IMR-90 (cell line): ENCODE measurements around the gene VAMP8. TPM values are rescaled to one million over a fixed set of nuclear protein-coding genes. Genes with fewer than 3 reads are reported as not detected.
A peak's percentile ranks its signal among the peaks of the same experiment; 100 is the strongest.

Experiments used
- ATAC-seq: fragments of 200-7000 bp; cut with Tn5 transposase; 2 replicates; pipeline ENCODE4 v1.9.1; 2020; ENCODE audit warnings: low read depth, mild to moderate bottlenecking, moderate library complexity
- Bru-seq: library from RNA; stranded (reverse); fragments of 400-500 nt; gene quantifications from one replicate; lab custom pipeline; 2021; lab: Mats Ljungman, UMichigan
- BruChase-seq, 2 experiments: library from RNA; stranded (reverse); fragments of 400-500 nt; gene quantifications; one replicate each; lab custom pipeline; 2021; lab: Mats Ljungman, UMichigan
- BruUV-seq: library from RNA; stranded (reverse); fragments of 400-500 nt; replicated peaks from 2 replicates; lab custom pipeline; 2021; lab: Mats Ljungman, UMichigan
- CTCF ChIA-PET: fragments of 300-600 bp; formaldehyde crosslinking; extraction: SDS; loops from one replicate; lab custom pipeline; 2021; ENCODE audit warnings: antibody characterized with exemption; lab: Yijun Ruan, JAX
- POLR2A ChIA-PET: fragments of 300-600 bp; sonication (Branson Sonifier 250); formaldehyde crosslinking; loops from one replicate; lab custom pipeline; 2022; ENCODE audit warnings: antibody characterized with exemption; ENCODE audit not compliant: unreplicated experiment; lab: Charles Lee
- DNase-seq: peaks from one replicate; pipeline ENCODE4 v3.0.0; 2013
- H2AFZ ChIP-seq: replicated peaks from 2 replicates; pipeline ENCODE3; 2013; ENCODE audit warnings: low read length, mild to moderate bottlenecking; ENCODE audit not compliant: poor library complexity
- H2AK5ac ChIP-seq: 2 replicates; pipeline ENCODE4 v1.6.1; 2013; ENCODE audit warnings: low read depth, low read length, inconsistent platforms
- H2AK9ac ChIP-seq: replicated peaks from 2 replicates; pipeline ENCODE3; 2013; ENCODE audit warnings: mild to moderate bottlenecking, low read depth, low read length, moderate library complexity; ENCODE audit not compliant: poor library complexity
- H2BK120ac ChIP-seq: 2 replicates; pipeline ENCODE4 v1.6.1; 2013; ENCODE audit warnings: low read depth, low read length, inconsistent platforms
- H2BK15ac ChIP-seq: 3 replicates; pipeline ENCODE4 v1.6.1; 2013; ENCODE audit warnings: low read depth, low read length, inconsistent platforms
- H2BK20ac ChIP-seq: 2 replicates; pipeline ENCODE4 v1.6.1; 2013; ENCODE audit warnings: low read depth, mild to moderate bottlenecking, inconsistent platforms, low read length, moderate library complexity
- H2BK5ac ChIP-seq: 2 replicates; pipeline ENCODE4 v1.6.1; 2013; ENCODE audit warnings: mild to moderate bottlenecking, low read depth, low read length, inconsistent platforms; ENCODE audit not compliant: poor library complexity, severe bottlenecking
- H3K14ac ChIP-seq: replicated peaks from 2 replicates; pipeline ENCODE4 v1.6.1; 2013; ENCODE audit warnings: low read depth, low read length, inconsistent platforms
- H3K18ac ChIP-seq: 2 replicates; pipeline ENCODE4 v1.6.1; 2013; ENCODE audit warnings: low read depth, low read length, control low read depth
- H3K23ac ChIP-seq: 2 replicates; pipeline ENCODE4 v1.6.1; 2013; ENCODE audit warnings: low read depth, low read length, inconsistent platforms
- H3K27ac ChIP-seq: 2 replicates; pipeline ENCODE4 v1.5.1; 2013; ENCODE audit warnings: mild to moderate bottlenecking, control low read depth, low read length; ENCODE audit not compliant: insufficient read depth
- H3K27me3 ChIP-seq: 2 replicates; pipeline ENCODE4 v1.6.1; 2013; ENCODE audit warnings: low read length; ENCODE audit not compliant: control insufficient read depth, insufficient read depth
- H3K36me3 ChIP-seq: 2 replicates; pipeline ENCODE4 v1.6.1; 2013; ENCODE audit warnings: low read length, mixed read lengths; ENCODE audit not compliant: control insufficient read depth, insufficient read depth
- H3K4ac ChIP-seq: 2 replicates; pipeline ENCODE4 v1.6.1; 2013; ENCODE audit warnings: low read depth, low read length, inconsistent platforms
- H3K4me1 ChIP-seq: 2 replicates; pipeline ENCODE4 v1.6.1; 2013; ENCODE audit warnings: low read length, mixed read lengths; ENCODE audit not compliant: control insufficient read depth, insufficient read depth
- H3K4me2 ChIP-seq: 2 replicates; pipeline ENCODE4 v1.6.1; 2013; ENCODE audit warnings: low read depth, mild to moderate bottlenecking, control low read depth, low read length, moderate library complexity
- H3K4me3 ChIP-seq: 2 replicates; pipeline ENCODE4 v1.5.1; 2013; ENCODE audit warnings: low read depth, mild to moderate bottlenecking, control low read depth, low read length, moderate library complexity; ENCODE audit not compliant: insufficient read depth
- H3K56ac ChIP-seq: 2 replicates; pipeline ENCODE4 v1.6.1; 2013; ENCODE audit warnings: low read length, inconsistent platforms; ENCODE audit not compliant: insufficient read depth; ENCODE audit errors: extremely low read depth
- H3K79me1 ChIP-seq, 2 experiments: 2 replicates each; pipeline ENCODE4 v1.6.1; 2013; ENCODE audit warnings: low read length in 2 of 2, inconsistent platforms in 1 of 2, low read depth in 1 of 2
- H3K9ac ChIP-seq: 2 replicates; pipeline ENCODE4 v1.6.1; 2013; ENCODE audit warnings: low read depth, low read length, control low read depth
- H3K9me1 ChIP-seq: 2 replicates; pipeline ENCODE4 v1.6.1; 2013; ENCODE audit warnings: low read length, inconsistent platforms; ENCODE audit not compliant: insufficient read depth
- H3K9me3 ChIP-seq: 2 replicates; pipeline ENCODE4 v1.6.1; 2013; ENCODE audit warnings: low read length; ENCODE audit not compliant: control insufficient read depth, insufficient read depth
- H4K20me1 ChIP-seq: 2 replicates; pipeline ENCODE4 v1.6.1; 2013; ENCODE audit warnings: low read length, inconsistent platforms; ENCODE audit not compliant: insufficient read depth
- H4K5ac ChIP-seq: 2 replicates; pipeline ENCODE4 v1.6.1; 2013; ENCODE audit warnings: mild to moderate bottlenecking, low read depth, low read length, control low read depth
- H4K8ac ChIP-seq, 2 experiments: 2 replicates each; pipeline ENCODE4 v1.6.1; 2013; ENCODE audit warnings: low read depth in 2 of 2, low read length in 2 of 2, control low read depth in 1 of 2, inconsistent platforms in 1 of 2
- H4K91ac ChIP-seq: 2 replicates; pipeline ENCODE4 v1.6.1; 2013; ENCODE audit warnings: low read depth, low read length, inconsistent platforms; ENCODE audit not compliant: insufficient read depth
- CHD1 ChIP-seq: IDR thresholded peaks from 2 replicates; pipeline ENCODE4 v1.6.1; 2012; ENCODE audit warnings: low read depth, low read length, improper control_type of control experiment
- CTCF ChIP-seq: conservative IDR thresholded peaks from 2 replicates; pipeline ENCODE4 v1.5.1; 2012; ENCODE audit warnings: mild to moderate bottlenecking, low read depth, low read length, improper control_type of control experiment
- FOS ChIP-seq: fragments of 150-350 bp; IDR thresholded peaks from 2 replicates; pipeline ENCODE4 v1.6.1; 2016; ENCODE audit warnings: low read depth, low read length
- MAZ ChIP-seq: IDR thresholded peaks from 2 replicates; pipeline ENCODE4 v1.6.1; 2012; ENCODE audit warnings: low read depth, mild to moderate bottlenecking, low read length, improper control_type of control experiment, moderate library complexity, borderline replicate concordance
- POLR2A ChIP-seq: IDR thresholded peaks from 2 replicates; pipeline ENCODE4 v1.6.1; 2012; ENCODE audit warnings: mild to moderate bottlenecking, low read depth, low read length
- RCOR1 ChIP-seq: IDR thresholded peaks from 2 replicates; pipeline ENCODE4 v1.6.1; 2012; ENCODE audit warnings: mild to moderate bottlenecking, low read length, improper control_type of control experiment; ENCODE audit not compliant: insufficient replicate concordance
- RFX5 ChIP-seq: IDR thresholded peaks from 2 replicates; pipeline ENCODE4 v1.8.0; 2012; ENCODE audit warnings: low read depth, mild to moderate bottlenecking, low read length, moderate library complexity
- WGBS, 2 experiments: methylation state at CpG; one replicate each; pipeline versions ENCODE4 v1.1.5 to v1.1.7; 2013; ENCODE audit warnings: missing lambda C conversion rate in 2 of 2; ENCODE audit not compliant: insufficient read length in 1 of 2; ENCODE audit errors: extremely low coverage in 2 of 2; 5-methylcytosine and 5-hydroxymethylcytosine counted together
- dilution Hi-C: fragments of 300-500 bp; cut with HindIII; formaldehyde crosslinking; loops from one replicate; pipeline ENCODE4 v1.14.3; 2018; ENCODE audit warnings: low sequenced_read_pairs; ENCODE audit not compliant: unreplicated experiment
- in situ Hi-C: fragments of 300-500 bp; cut with MboI; formaldehyde crosslinking; loops from 3 replicates; pipeline ENCODE4 v1.14.3; 2019; ENCODE audit warnings: low sequenced_read_pairs, inconsistent platforms, mixed read lengths
- intact Hi-C: fragments of 100-400 bp; cut with micrococcal nuclease; formaldehyde crosslinking; loops from 2 replicates; pipeline ENCODE4 v1.10.0; 2022
- long read RNA-seq: library from polyadenylated mRNA; unstranded; transcript quantifications from one replicate; pipeline ENCODE4 v2.0.0, GENCODE V29; 2021; ENCODE audit not compliant: unreplicated experiment
- polyA plus RNA-seq, 3 experiments: library from polyadenylated mRNA; depleted of rRNA; stranded (reverse); fragments of >200 nt; gene quantifications; 2 replicates each; pipeline ENCODE4 v1.2.3, GENCODE V29; 2012; ENCODE audit warnings: low replicate concordance in 1 of 3
- total RNA-seq: library from RNA; depleted of rRNA; stranded (reverse); fragments of >200 nt; gene quantifications from 2 replicates; pipeline ENCODE4 v1.2.3, GENCODE V29; 2012; rRNA removed

VAMP8 gene
- 0.83 and 0.90 TPM in 2 replicates for total RNA-seq
- polyA plus RNA-seq (2012; rRNA removed) = 1.7 and 1.9 TPM in 2 replicates
- polyA plus RNA-seq (2012; cell fraction: cytosol; rRNA removed) = 0.82 and 2.4 TPM in 2 replicates
- 0.13 and 2.1 TPM in 2 replicates for polyA plus RNA-seq (2012; cell fraction: nucleus; rRNA removed; ENCODE audit: low replicate concordance)
- percentile 26 among the genes with signal in this experiment for Bru-seq, nascent RNA
- BruChase-seq, experiment 1, labeled RNA remaining after a 6-hour chase = percentile 31 among the genes with signal in this experiment
- BruChase-seq, experiment 2, labeled RNA remaining after a 2-hour chase = percentile 21 among the genes with signal in this experiment
- long read RNA-seq, partial matches to known transcripts = 0 of 1 reads
- long read RNA-seq, other reads (novel, unspliced or antisense) = 0 of 1 reads

- Histone ChIP-seq H3K4ac (peak within 1 kb of the TSS; percentile 47), H3K9me3 (no peaks in the 10 kb centered on the region), H3K9ac (no peak within 1 kb of the TSS), H3K14ac (no peak within 1 kb of the TSS), H3K23ac (no peak within 1 kb of the TSS), H2BK20ac (no peak within 1 kb of the TSS), H2AK5ac (no peak within 1 kb of the TSS), H3K36me3 (no peaks in the 10 kb centered on the region), H2BK15ac (no peak within 1 kb of the TSS; the same call in 2 of the 3 replicates), H4K20me1 (no peaks in the 10 kb centered on the region), H3K56ac (no peak within 1 kb of the TSS), H4K8ac (peak within 1 kb of the TSS; percentile 65 to 69; a peak in 2 of 4 replicates), H3K27me3 (peaks cover 4% of the 10 kb centered on the region), H2BK5ac (no peak within 1 kb of the TSS), H3K4me3 (no peak within 1 kb of the TSS), H2AFZ (peak within 1 kb of the TSS; percentile 79), H3K79me1 (no peaks in the 10 kb centered on the region), H3K27ac (peak within 1 kb of the TSS; percentile 68; the same call in 1 of the 2 replicates), H4K91ac (peak within 1 kb of the TSS; percentile 49; the same call in 1 of the 2 replicates), H3K4me1 (peaks cover 16% of the 10 kb centered on the region; the same call in 1 of the 2 replicates), H4K5ac (peak within 1 kb of the TSS; percentile 38; the same call in 1 of the 2 replicates), H3K4me2 (no peak within 1 kb of the TSS), H2BK120ac (peak within 1 kb of the TSS; percentile 52; the same call in 1 of the 2 replicates), H3K9me1 (0 out of 2 replicates have a peak, but pooled peaks cover 3% of the 10 kb centered on the region), H3K18ac (no peak within 1 kb of the TSS), H2AK9ac (peak within 1 kb of the TSS; percentile 10)
- intact Hi-C loops (no loop called here), dilution Hi-C loops (no loop called here), in situ Hi-C loops (no loop called here)
- POLR2A ChIA-PET = interaction anchor here (0.6 to 1.0 kb wide), 2 partner anchors 10 to 34 kb away, joined by 3 read pairs; partner anchors contain the start of gene C2orf68
- DNase-seq (no peak), ATAC-seq (peak; percentile 43; the same call in 1 of the 2 replicates)
- CTCF ChIA-PET = interaction anchor here (0.5 to 1.1 kb wide), 2 partner anchors 75 to 392 kb away, joined by 3 to 4 read pairs; no protein-coding TSS in a partner anchor
- TF ChIP-seq CTCF (no peak), RFX5 (no peak), RCOR1 (no peak), MAZ (no peak), FOS (no peak), POLR2A (no peak), CHD1 (no peak)
- no TSS peak for BruUV-seq
- WGBS, 2 experiments = 54% methylated on average over 6 of the region's 19 CpGs; no CpG with 5 or more reads in 1 of the 2 experiments
Observed at GRCh38 chr2:85577386-85578242, at the start of gene VAMP8. VAMP8 (plus strand) TSS chr2:85577586; CDS start chr2:85577647, 61 bp downstream.
